ENCODE data around the gene HSPG2. TPM values are rescaled to one million over a fixed set of nuclear protein-coding genes. Genes with fewer than 3 reads are reported as not detected.

Gene HSPG2
- total and polyA plus RNA-seq, 2 donors (not counting 1 experiment from before 2014, with no cell fraction given) = 2.0 to 4.5 TPM

DNA sequence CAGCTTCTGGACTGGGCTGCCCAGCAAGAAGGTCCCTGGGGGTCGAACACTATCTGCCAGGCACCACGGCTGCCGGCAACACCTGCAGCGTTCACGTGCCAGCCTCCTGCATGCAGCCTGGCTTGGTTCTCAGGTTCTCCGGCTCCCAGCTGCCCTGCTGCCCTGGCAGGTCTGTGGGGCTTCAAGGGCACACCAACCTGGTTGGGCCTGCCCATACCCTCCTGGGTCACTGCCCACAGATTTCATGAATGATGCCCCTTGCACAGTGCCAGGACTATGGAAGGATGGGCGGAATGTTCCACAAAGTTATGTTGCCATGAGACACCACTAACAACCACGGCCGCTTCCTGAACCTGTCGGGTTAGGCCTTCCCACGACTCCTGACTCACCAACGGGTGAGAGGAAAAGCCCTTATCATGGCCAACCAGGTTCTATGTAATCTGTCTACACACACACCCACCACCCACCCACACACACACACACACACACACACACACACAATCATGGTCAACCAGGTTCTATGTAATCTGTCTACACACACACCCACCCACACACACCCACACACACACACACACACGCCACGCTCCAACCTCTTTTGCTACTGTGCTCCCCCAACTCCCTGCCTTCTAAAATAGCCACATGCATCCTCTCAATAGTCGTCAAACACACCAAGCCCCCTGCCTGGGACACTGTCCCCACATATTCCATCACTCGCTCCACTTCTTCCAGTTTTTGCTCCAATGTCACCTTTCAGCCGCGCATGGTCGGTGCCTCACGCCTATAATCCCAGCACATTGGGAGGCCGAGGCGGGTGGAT, 32.2 kb downstream of the HSPG2 start:
- H3K4me2 ChIP-seq (replicated peaks; ENCODE audit: low read depth, low read length, poor library complexity, severe bottlenecking) = no peak overlapping the region
- Mint-ChIP-seq H3K4me3 (no peak overlapping the region), H3K9me3 (ENCODE audit: insufficient read depth) (no peaks in the 10 kb centered on the region), H3K27ac (no peak overlapping the region), H3K4me1 (peaks cover 13% of the 10 kb centered on the region), H3K27me3 (peaks cover 11% of the 10 kb centered on the region)
- no peaks in the 10 kb centered on the region for H3K27me3 ChIP-seq (replicated peaks in 1 of 4; ENCODE audit: control extremely low read depth in 1 of 4, control insufficient read depth in 3 of 4, insufficient read depth in 4 of 4, low read length in 3 of 4)
- no peak overlapping the region for H2AFZ ChIP-seq (ENCODE audit: insufficient read depth, low read depth, low read length, poor library complexity, severe bottlenecking)
- no peak overlapping the region for H3K27ac ChIP-seq (ENCODE audit: low read length in 2 of 2)
- H3K4me1 ChIP-seq (ENCODE audit: control insufficient read depth in 2 of 2, insufficient read depth in 2 of 2, low read length in 2 of 2) = peaks cover 7 to 11% of the 10 kb centered on the region in 2 donors
- no peaks in the 10 kb centered on the region for H3K36me3 ChIP-seq (replicated peaks in 1 of 2; ENCODE audit: control extremely low read depth in 1 of 2, control insufficient read depth in 1 of 2, extremely low read depth in 1 of 2, insufficient read depth in 2 of 2, low read length in 1 of 2)
- TF ChIP-seq, protein P1, sequence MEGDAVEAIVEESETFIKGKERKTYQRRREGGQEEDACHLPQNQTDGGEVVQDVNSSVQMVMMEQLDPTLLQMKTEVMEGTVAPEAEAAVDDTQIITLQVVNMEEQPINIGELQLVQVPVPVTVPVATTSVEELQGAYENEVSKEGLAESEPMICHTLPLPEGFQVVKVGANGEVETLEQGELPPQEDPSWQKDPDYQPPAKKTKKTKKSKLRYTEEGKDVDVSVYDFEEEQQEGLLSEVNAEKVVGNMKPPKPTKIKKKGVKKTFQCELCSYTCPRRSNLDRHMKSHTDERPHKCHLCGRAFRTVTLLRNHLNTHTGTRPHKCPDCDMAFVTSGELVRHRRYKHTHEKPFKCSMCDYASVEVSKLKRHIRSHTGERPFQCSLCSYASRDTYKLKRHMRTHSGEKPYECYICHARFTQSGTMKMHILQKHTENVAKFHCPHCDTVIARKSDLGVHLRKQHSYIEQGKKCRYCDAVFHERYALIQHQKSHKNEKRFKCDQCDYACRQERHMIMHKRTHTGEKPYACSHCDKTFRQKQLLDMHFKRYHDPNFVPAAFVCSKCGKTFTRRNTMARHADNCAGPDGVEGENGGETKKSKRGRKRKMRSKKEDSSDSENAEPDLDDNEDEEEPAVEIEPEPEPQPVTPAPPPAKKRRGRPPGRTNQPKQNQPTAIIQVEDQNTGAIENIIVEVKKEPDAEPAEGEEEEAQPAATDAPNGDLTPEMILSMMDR (IDR thresholded peaks at IDR 0.05) = no peak
- no peak for TF ChIP-seq EZH2 (IDR thresholded peaks at IDR 0.05; ENCODE audit: borderline replicate concordance, insufficient read depth, low read depth, low read length, poor library complexity, severe bottlenecking)
- intact Hi-C loops (cut with micrococcal nuclease) = no loop called here
- H3K9ac ChIP-seq (ENCODE audit: low read length) = no peak overlapping the region
- POLR2A ChIA-PET = no interaction called here
- H3K79me2 ChIP-seq (ENCODE audit: control insufficient read depth, insufficient read depth, low read length) = no peaks in the 10 kb centered on the region
- no peaks in the 10 kb centered on the region for H4K20me1 ChIP-seq (ENCODE audit: control insufficient read depth, insufficient read depth, low read length, poor library complexity, severe bottlenecking)
- WGBS (ENCODE audit: insufficient coverage) = 61% methylated on average over 21 of the region's 22 CpGs
- CTCF ChIA-PET = no interaction called here
- no peaks in the 10 kb centered on the region for H3K9me3 ChIP-seq (ENCODE audit: control extremely low read depth in 1 of 3, control insufficient read depth in 2 of 3, insufficient read depth in 1 of 3, low read length in 2 of 3)
- H3K4me3 ChIP-seq (ENCODE audit: control extremely low read depth in 1 of 5, extremely low read depth in 1 of 5, insufficient read depth in 1 of 5, low read depth in 2 of 5, low read length in 4 of 5) = no peak overlapping the region
- no peak for ATAC-seq (ENCODE audit: low read depth)
- DNase-seq = no peak

DNA sequence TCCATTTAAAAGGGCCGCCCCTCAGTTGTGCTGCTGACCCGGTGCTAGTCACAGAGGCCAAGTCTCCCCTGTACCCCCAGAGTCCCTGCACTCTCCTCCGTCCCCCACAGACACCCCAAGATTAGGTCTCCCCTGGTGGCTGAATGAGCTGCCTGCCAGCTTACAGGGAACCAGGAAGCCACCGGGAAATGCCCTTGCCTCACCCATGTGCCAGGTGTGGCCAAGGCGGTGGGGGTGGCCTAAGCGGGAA, 32.7 kb downstream of the HSPG2 start:
- POLR2A ChIA-PET = no interaction called here
- Mint-ChIP-seq H3K4me3 (no peak overlapping the region), H3K27me3 (peaks cover 12% of the 10 kb centered on the region), H3K4me1 (peaks cover 8% of the 10 kb centered on the region), H3K27ac (no peak overlapping the region), H3K9me3 (ENCODE audit: insufficient read depth) (no peaks in the 10 kb centered on the region)
- Histone ChIP-seq H2AFZ (ENCODE audit: insufficient read depth, low read depth, low read length, poor library complexity, severe bottlenecking) (no peak overlapping the region), H3K4me1 (ENCODE audit: control insufficient read depth in 2 of 2, insufficient read depth in 2 of 2, low read length in 2 of 2) (peaks cover 2 to 5% of the 10 kb centered on the region in 2 donors), H3K79me2 (ENCODE audit: control insufficient read depth, insufficient read depth, low read length) (no peaks in the 10 kb centered on the region), H3K4me2 (replicated peaks; ENCODE audit: low read depth, low read length, poor library complexity, severe bottlenecking) (no peak overlapping the region), H3K27me3 (replicated peaks in 1 of 4; ENCODE audit: control extremely low read depth in 1 of 4, control insufficient read depth in 3 of 4, insufficient read depth in 4 of 4, low read length in 3 of 4) (no peaks in the 10 kb centered on the region), H3K4me3 (ENCODE audit: control extremely low read depth in 1 of 5, extremely low read depth in 1 of 5, insufficient read depth in 1 of 5, low read depth in 2 of 5, low read length in 4 of 5) (no peak overlapping the region), H3K27ac (ENCODE audit: low read length in 2 of 2) (no peak overlapping the region), H3K9ac (ENCODE audit: low read length) (no peak overlapping the region), H3K9me3 (ENCODE audit: control extremely low read depth in 1 of 3, control insufficient read depth in 2 of 3, insufficient read depth in 1 of 3, low read length in 2 of 3) (no peaks in the 10 kb centered on the region), H4K20me1 (ENCODE audit: control insufficient read depth, insufficient read depth, low read length, poor library complexity, severe bottlenecking) (no peaks in the 10 kb centered on the region), H3K36me3 (replicated peaks in 1 of 2; ENCODE audit: control extremely low read depth in 1 of 2, control insufficient read depth in 1 of 2, extremely low read depth in 1 of 2, insufficient read depth in 2 of 2, low read length in 1 of 2) (no peaks in the 10 kb centered on the region)
- CTCF ChIA-PET = no interaction called here
- DNase-seq = no peak
- intact Hi-C loops (cut with micrococcal nuclease) = no loop called here
- WGBS (ENCODE audit: insufficient coverage) = 71% methylated on average over 6 of the region's 6 CpGs
- TF ChIP-seq, protein P1 (IDR thresholded peaks at IDR 0.05) = no peak
- TF ChIP-seq EZH2 (IDR thresholded peaks at IDR 0.05; ENCODE audit: borderline replicate concordance, insufficient read depth, low read depth, low read length, poor library complexity, severe bottlenecking) = no peak
- ATAC-seq (ENCODE audit: low read depth) = no peak

Data from B cell (primary cell).